NB4 (cell line): ENCODE results near the gene KLC4.

Experiments
- MYC ChIP-seq: IDR thresholded peaks from 2 replicates; pipeline ENCODE4 v1.6.1; 2011; ENCODE audit warnings: low read depth, low read length
- POLR2A ChIP-seq: IDR thresholded peaks from 2 replicates; pipeline ENCODE4 v1.6.1; 2011; ENCODE audit warnings: mild to moderate bottlenecking; ENCODE audit not compliant: insufficient read length; ENCODE audit errors: extremely low read depth
- TF ChIP-seq, protein P1 (sequence below): IDR thresholded peaks from one replicate; pipeline ENCODE4 v1.5.1; 2012; ENCODE audit warnings: low read depth, low read length

DNA sequence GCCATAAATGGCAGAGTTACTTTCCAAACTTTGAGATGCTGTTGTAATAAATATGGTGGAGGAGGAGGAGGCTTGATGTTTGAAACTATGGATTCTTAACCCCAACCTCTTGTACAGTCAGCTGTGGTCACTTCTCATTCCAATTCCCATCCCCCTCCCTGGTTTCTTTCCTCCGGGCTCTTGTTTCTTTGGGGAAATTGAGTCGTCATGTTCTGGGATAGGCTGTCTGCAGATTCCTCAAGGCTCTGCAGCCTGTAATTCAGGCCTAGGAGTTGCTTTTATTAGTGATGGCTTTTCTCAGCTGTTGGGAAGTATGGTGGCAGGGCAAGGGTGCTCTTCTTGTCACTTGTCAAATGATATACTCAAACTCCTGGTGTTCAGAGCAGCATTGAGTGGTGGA, 19.3 kb downstream of the KLC4 start:
- TF ChIP-seq, protein P1, sequence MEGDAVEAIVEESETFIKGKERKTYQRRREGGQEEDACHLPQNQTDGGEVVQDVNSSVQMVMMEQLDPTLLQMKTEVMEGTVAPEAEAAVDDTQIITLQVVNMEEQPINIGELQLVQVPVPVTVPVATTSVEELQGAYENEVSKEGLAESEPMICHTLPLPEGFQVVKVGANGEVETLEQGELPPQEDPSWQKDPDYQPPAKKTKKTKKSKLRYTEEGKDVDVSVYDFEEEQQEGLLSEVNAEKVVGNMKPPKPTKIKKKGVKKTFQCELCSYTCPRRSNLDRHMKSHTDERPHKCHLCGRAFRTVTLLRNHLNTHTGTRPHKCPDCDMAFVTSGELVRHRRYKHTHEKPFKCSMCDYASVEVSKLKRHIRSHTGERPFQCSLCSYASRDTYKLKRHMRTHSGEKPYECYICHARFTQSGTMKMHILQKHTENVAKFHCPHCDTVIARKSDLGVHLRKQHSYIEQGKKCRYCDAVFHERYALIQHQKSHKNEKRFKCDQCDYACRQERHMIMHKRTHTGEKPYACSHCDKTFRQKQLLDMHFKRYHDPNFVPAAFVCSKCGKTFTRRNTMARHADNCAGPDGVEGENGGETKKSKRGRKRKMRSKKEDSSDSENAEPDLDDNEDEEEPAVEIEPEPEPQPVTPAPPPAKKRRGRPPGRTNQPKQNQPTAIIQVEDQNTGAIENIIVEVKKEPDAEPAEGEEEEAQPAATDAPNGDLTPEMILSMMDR = no peak
- TF ChIP-seq POLR2A (no peak), MYC (no peak)
